GM12878 (cell line): ENCODE measurements around the gene RAD51B. TPM values are rescaled to one million over a fixed set of nuclear protein-coding genes. Genes with fewer than 3 reads are reported as not detected.

Experiments used
- ATAC-seq: fragments of 200-7000 bp; cut with Tn5 transposase; 3 replicates; pipeline ENCODE4 v1.9.1; 2020; ENCODE audit warnings: mild to moderate bottlenecking, moderate library complexity
- BruUV-seq: library from RNA; stranded (reverse); fragments of 400-500 nt; replicated peaks from 2 replicates; lab custom pipeline; 2021; lab: Mats Ljungman, UMichigan
- CTCF ChIA-PET: fragments of 300-600 bp; sonication (Branson Sonifier 250); formaldehyde crosslinking; extraction: SDS; loops from one replicate; lab custom pipeline; 2021; ENCODE audit warnings: inconsistent platforms; lab: Yijun Ruan, JAX
- POLR2A ChIA-PET: fragments of 350-600 bp; formaldehyde crosslinking; extraction: SDS; loops from one replicate; lab custom pipeline; 2021; ENCODE audit warnings: inconsistent platforms; lab: Charles Lee
- RAD21 ChIA-PET: fragments of 300-600 bp; sonication (Branson Sonifier 250); formaldehyde crosslinking; loops from one replicate; lab custom pipeline; 2023; ENCODE audit warnings: antibody characterized with exemption; ENCODE audit not compliant: unreplicated experiment; lab: Charles Lee
- SMC1A ChIA-PET: fragments of 300-600 bp; sonication (Branson Sonifier 250); formaldehyde crosslinking; loops from one replicate; lab custom pipeline; 2023; ENCODE audit not compliant: unreplicated experiment, uncharacterized antibody; lab: Charles Lee
- DNase-seq: peaks from one replicate; pipeline ENCODE4 v3.0.0-alpha.2; 2011; ENCODE audit warnings: low read depth, low spot score
- FAIRE-seq: peaks from 3 replicates; lab custom pipeline; 2011; peaks lifted over from hg19 to GRCh38; lab: Jason Lieb, UNC
- H2AFZ ChIP-seq: 2 replicates; pipeline ENCODE4 v1.6.0; 2011; ENCODE audit warnings: low read depth, low read length, control low read depth; ENCODE audit not compliant: control insufficient read depth
- H3K27ac ChIP-seq: 2 replicates; pipeline ENCODE4 v1.5.1; 2011; ENCODE audit warnings: control low read depth; ENCODE audit not compliant: control insufficient read depth, insufficient read depth
- H3K27me3 ChIP-seq, 2 experiments: replicated peaks in 1 of 2; 2 replicates each; pipeline versions ENCODE4 v1.6.0 to v1.6.1; 2011; ENCODE audit warnings: low read length in 1 of 2; ENCODE audit not compliant: control insufficient read depth in 2 of 2, insufficient read depth in 2 of 2
- H3K36me3 ChIP-seq, 2 experiments: 2 replicates each; pipeline ENCODE4 v1.5.1; 2011; ENCODE audit warnings: low read length in 1 of 2; ENCODE audit not compliant: control insufficient read depth in 2 of 2, insufficient read depth in 2 of 2
- H3K4me1 ChIP-seq: 2 replicates; pipeline ENCODE4 v1.6.1; 2011; ENCODE audit warnings: mild to moderate bottlenecking, low read length, moderate library complexity, mixed read lengths; ENCODE audit not compliant: control insufficient read depth, insufficient read depth
- H3K4me2 ChIP-seq: 2 replicates; pipeline ENCODE4 v1.6.0; 2011; ENCODE audit warnings: control low read depth; ENCODE audit not compliant: control insufficient read depth, insufficient read depth
- H3K4me3 ChIP-seq: fragments of 200-600 bp; sonication (generic); 2 replicates; pipeline ENCODE4 v1.5.1; 2016
- H3K79me2 ChIP-seq: 2 replicates; pipeline ENCODE4 v1.6.0; 2011; ENCODE audit warnings: low read length; ENCODE audit not compliant: control insufficient read depth, insufficient read depth
- H3K9ac ChIP-seq: 2 replicates; pipeline ENCODE4 v1.8.0; 2011; ENCODE audit warnings: low read length, control low read depth, mixed read lengths; ENCODE audit not compliant: control insufficient read depth, insufficient read depth
- H3K9me3 ChIP-seq: replicated peaks from 3 replicates; pipeline ENCODE4 v1.5.1; 2011; ENCODE audit warnings: mild to moderate bottlenecking, low read length; ENCODE audit not compliant: control insufficient read depth, insufficient read depth
- H4K20me1 ChIP-seq: 2 replicates; pipeline ENCODE4 v1.6.0; 2011; ENCODE audit not compliant: control insufficient read depth, insufficient read depth
- CHD2 ChIP-seq: IDR thresholded peaks from 2 replicates; pipeline ENCODE4 v1.6.1; 2011; ENCODE audit warnings: low read depth, low read length, improper control_type of control experiment, borderline replicate concordance
- WGBS: methylation state at CpG from one replicate; pipeline ENCODE4 v1.1.6; 2016; ENCODE audit warnings: low lambda C conversion rate; ENCODE audit not compliant: insufficient replicate concordance, insufficient coverage; ENCODE audit errors: missing lambda C conversion rate; 5-methylcytosine and 5-hydroxymethylcytosine counted together
- in situ Hi-C: fragments of 300-500 bp; cut with MboI; formaldehyde crosslinking; loops from 9 replicates; pipeline ENCODE4 v1.14.3; 2018; ENCODE audit warnings: mixed read lengths
- intact Hi-C: fragments of 100-400 bp; cut with micrococcal nuclease; formaldehyde crosslinking; loops from one replicate; pipeline ENCODE4 v1.14.2; 2022; ENCODE audit not compliant: unreplicated experiment
- polyA plus RNA-seq, 11 experiments: library from polyadenylated mRNA; depleted of rRNA in 4 of 11; unstranded in 6 of 11; stranded (reverse) in 5 of 11; fragments of >200 nt; fragmentation: Nextera tagmentation in 4 of 11; fragmentation: Illumina TruSeq in 1 of 11; extraction: Ambion mirVana in 4 of 11; extraction: Trizol in 1 of 11; gene quantifications; 1 replicate in 1 of 11; 2 replicates in 10 of 11; pipeline versions ENCODE4 v1.2.1 to v1.2.3, GENCODE V29; 2011 to 2016; ENCODE audit warnings: inconsistent platforms in 2 of 11, missing spikeins in 2 of 11, low read depth in 1 of 11
- total RNA-seq, 4 experiments: library from RNA; depleted of rRNA in 3 of 4; stranded (reverse); fragments of >200 nt in 3 of 4; fragmentation: Illumina TruSeq in 1 of 4; extraction: Trizol in 1 of 4; gene quantifications; 2 replicates each; pipeline versions ENCODE4 v1.2.1 to v1.2.3, GENCODE V29; 2013 to 2021
- TF ChIP-seq, protein P1 (sequence below): fragments of 450-650 bp; IDR thresholded peaks from 2 replicates; pipeline ENCODE4 v1.6.1; 2017; ENCODE audit warnings: antibody characterized with exemption, mild to moderate bottlenecking, moderate library complexity
- TF ChIP-seq, protein P2 (sequence below): fragments of 450-650 bp; formaldehyde crosslinking; IDR thresholded peaks from 2 replicates; pipeline ENCODE4 v1.4.0; 2020; ENCODE audit warnings: mild to moderate bottlenecking, moderate library complexity

The RAD51B gene
- total and polyA plus RNA-seq, 10 of the 15 experiments (the other 5 are each of a cell fraction or from before 2014, with no cell fraction given): 9.8 to 26.8 (median 21.3) TPM

DNA sequence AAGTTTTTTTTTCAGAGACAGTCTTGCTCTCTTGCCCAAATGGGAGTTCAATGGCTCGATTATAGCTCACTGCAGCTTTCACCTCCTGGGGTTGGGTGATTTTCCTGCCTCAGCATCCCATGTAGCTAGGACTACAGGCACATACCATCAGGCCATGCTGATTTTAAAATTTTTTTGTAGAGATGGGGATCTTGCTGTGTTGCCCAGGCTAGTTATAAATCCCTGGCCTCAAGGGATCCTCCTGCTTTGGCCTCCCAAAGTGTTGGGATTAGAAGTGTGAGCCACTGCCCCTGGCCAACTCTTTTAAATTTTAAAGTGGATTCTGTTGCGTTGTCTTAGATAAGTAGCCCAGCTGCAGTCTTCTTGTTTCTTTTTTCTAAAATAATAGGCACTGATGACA is 115.8 kb downstream of the RAD51B start:
- Histone ChIP-seq H2AFZ (no peak overlapping the region), H3K4me2 (no peak overlapping the region), H3K4me1 (no peaks in the 10 kb centered on the region), H3K79me2 (no peaks in the 10 kb centered on the region), H3K36me3 (no peaks in the 10 kb centered on the region), H3K4me3 (no peak overlapping the region), H3K27ac (no peak overlapping the region), H3K9me3 (no peaks in the 10 kb centered on the region; the same call in 2 of the 3 replicates), H4K20me1 (no peaks in the 10 kb centered on the region), H3K27me3 (no peaks in the 10 kb centered on the region), H3K9ac (no peak overlapping the region)
- DNase-seq (no peak), ATAC-seq (no peak), FAIRE-seq (no peak)
- CTCF ChIA-PET: interaction anchor here (0.7 to 4.4 kb wide), 3 partner anchors 9 to 97 kb away, joined by 3 to 36 read pairs (median 3); no protein-coding TSS in a partner anchor
- in situ Hi-C loops: loop anchor here (10.0 kb wide), 1 partner anchor 889 kb away; no protein-coding TSS in a partner anchor
- RAD21 ChIA-PET: interaction anchor here (1.6 to 4.4 kb wide), 2 partner anchors 9 to 908 kb away, joined by 3 to 31 read pairs; no protein-coding TSS in a partner anchor
- SMC1A ChIA-PET: interaction anchor here (0.5 to 3.9 kb wide), 6 partner anchors 9 to 909 kb away, joined by 3 to 25 read pairs (median 4); no protein-coding TSS in a partner anchor
- POLR2A ChIA-PET: no interaction called here
- no peak for TF ChIP-seq CHD2
- TF ChIP-seq, protein P1, sequence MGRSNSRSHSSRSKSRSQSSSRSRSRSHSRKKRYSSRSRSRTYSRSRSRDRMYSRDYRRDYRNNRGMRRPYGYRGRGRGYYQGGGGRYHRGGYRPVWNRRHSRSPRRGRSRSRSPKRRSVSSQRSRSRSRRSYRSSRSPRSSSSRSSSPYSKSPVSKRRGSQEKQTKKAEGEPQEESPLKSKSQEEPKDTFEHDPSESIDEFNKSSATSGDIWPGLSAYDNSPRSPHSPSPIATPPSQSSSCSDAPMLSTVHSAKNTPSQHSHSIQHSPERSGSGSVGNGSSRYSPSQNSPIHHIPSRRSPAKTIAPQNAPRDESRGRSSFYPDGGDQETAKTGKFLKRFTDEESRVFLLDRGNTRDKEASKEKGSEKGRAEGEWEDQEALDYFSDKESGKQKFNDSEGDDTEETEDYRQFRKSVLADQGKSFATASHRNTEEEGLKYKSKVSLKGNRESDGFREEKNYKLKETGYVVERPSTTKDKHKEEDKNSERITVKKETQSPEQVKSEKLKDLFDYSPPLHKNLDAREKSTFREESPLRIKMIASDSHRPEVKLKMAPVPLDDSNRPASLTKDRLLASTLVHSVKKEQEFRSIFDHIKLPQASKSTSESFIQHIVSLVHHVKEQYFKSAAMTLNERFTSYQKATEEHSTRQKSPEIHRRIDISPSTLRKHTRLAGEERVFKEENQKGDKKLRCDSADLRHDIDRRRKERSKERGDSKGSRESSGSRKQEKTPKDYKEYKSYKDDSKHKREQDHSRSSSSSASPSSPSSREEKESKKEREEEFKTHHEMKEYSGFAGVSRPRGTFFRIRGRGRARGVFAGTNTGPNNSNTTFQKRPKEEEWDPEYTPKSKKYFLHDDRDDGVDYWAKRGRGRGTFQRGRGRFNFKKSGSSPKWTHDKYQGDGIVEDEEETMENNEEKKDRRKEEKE: no peak
- TF ChIP-seq, protein P2, sequence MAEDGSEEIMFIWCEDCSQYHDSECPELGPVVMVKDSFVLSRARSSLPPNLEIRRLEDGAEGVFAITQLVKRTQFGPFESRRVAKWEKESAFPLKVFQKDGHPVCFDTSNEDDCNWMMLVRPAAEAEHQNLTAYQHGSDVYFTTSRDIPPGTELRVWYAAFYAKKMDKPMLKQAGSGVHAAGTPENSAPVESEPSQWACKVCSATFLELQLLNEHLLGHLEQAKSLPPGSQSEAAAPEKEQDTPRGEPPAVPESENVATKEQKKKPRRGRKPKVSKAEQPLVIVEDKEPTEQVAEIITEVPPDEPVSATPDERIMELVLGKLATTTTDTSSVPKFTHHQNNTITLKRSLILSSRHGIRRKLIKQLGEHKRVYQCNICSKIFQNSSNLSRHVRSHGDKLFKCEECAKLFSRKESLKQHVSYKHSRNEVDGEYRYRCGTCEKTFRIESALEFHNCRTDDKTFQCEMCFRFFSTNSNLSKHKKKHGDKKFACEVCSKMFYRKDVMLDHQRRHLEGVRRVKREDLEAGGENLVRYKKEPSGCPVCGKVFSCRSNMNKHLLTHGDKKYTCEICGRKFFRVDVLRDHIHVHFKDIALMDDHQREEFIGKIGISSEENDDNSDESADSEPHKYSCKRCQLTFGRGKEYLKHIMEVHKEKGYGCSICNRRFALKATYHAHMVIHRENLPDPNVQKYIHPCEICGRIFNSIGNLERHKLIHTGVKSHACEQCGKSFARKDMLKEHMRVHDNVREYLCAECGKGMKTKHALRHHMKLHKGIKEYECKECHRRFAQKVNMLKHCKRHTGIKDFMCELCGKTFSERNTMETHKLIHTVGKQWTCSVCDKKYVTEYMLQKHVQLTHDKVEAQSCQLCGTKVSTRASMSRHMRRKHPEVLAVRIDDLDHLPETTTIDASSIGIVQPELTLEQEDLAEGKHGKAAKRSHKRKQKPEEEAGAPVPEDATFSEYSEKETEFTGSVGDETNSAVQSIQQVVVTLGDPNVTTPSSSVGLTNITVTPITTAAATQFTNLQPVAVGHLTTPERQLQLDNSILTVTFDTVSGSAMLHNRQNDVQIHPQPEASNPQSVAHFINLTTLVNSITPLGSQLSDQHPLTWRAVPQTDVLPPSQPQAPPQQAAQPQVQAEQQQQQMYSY (CRISPR knock-in tag): no peak
- 100% methylated on average over 2 of the region's 2 CpGs for WGBS
- intact Hi-C loops: loop anchor here (2.0 kb wide), 1 partner anchor 909 kb away; no protein-coding TSS in a partner anchor
- BruUV-seq: no TSS peak
